GM12864 (cell line): ENCODE data around the gene KIF1A.
"Not testable (repeated sequence)": the region's sequence is repeated elsewhere in the genome, so short reads cannot be mapped to it uniquely, and the experiment has no call there.

Source experiments
- DNase-seq: peaks from one replicate; pipeline ENCODE4 v3.0.0-alpha.2; 2011; ENCODE audit warnings: low read depth
- H3K4me3 ChIP-seq: 2 replicates; pipeline ENCODE4 v1.5.1; 2011; ENCODE audit warnings: mild to moderate bottlenecking, low read depth, low read length, control low read depth
- TF ChIP-seq, protein P1 (sequence below): IDR thresholded peaks from 2 replicates; pipeline ENCODE4 v1.5.1; 2011; ENCODE audit warnings: low read depth, mild to moderate bottlenecking, moderate library complexity, low read length, control low read depth, inconsistent platforms; ENCODE audit errors: missing control alignments

Gene KIF1A

DNA sequence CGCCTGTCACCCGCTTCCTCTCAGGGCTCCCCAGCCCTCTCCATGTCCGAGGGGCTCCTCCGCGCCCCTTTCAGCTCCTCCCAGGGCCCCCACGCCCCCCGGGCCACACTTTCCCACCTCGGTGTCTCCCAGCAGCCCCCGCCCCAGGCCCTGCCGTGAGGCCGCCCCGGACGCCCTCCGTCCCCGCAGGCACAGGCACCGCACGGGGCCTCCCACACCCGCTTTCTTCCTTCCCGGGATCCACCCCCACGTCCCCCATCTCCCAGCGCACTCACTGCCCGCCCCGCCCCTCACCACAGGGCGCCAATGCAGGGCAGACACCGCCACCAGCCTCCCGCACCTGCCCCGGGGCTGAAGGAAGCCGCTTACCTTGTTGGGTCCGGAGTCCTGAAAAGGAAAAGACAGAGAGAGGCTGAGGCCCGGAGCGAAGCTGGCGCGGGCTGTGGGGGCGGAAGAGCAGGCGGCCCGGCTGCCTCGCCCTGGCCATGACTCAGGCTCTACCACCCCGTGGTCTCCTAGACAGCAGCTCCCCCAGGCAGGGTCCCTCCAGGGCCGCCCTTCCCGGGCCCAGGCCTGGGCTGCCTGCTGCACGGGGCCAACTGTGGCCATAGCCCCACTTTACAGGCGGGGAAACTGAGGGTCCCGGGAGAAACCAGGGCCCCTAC lies 37.7 kb downstream of the KIF1A start:
- H3K4me3 ChIP-seq, result no peak overlapping the region
- TF ChIP-seq, protein P1, sequence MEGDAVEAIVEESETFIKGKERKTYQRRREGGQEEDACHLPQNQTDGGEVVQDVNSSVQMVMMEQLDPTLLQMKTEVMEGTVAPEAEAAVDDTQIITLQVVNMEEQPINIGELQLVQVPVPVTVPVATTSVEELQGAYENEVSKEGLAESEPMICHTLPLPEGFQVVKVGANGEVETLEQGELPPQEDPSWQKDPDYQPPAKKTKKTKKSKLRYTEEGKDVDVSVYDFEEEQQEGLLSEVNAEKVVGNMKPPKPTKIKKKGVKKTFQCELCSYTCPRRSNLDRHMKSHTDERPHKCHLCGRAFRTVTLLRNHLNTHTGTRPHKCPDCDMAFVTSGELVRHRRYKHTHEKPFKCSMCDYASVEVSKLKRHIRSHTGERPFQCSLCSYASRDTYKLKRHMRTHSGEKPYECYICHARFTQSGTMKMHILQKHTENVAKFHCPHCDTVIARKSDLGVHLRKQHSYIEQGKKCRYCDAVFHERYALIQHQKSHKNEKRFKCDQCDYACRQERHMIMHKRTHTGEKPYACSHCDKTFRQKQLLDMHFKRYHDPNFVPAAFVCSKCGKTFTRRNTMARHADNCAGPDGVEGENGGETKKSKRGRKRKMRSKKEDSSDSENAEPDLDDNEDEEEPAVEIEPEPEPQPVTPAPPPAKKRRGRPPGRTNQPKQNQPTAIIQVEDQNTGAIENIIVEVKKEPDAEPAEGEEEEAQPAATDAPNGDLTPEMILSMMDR, result no peak
- DNase-seq, result no peak

DNA sequence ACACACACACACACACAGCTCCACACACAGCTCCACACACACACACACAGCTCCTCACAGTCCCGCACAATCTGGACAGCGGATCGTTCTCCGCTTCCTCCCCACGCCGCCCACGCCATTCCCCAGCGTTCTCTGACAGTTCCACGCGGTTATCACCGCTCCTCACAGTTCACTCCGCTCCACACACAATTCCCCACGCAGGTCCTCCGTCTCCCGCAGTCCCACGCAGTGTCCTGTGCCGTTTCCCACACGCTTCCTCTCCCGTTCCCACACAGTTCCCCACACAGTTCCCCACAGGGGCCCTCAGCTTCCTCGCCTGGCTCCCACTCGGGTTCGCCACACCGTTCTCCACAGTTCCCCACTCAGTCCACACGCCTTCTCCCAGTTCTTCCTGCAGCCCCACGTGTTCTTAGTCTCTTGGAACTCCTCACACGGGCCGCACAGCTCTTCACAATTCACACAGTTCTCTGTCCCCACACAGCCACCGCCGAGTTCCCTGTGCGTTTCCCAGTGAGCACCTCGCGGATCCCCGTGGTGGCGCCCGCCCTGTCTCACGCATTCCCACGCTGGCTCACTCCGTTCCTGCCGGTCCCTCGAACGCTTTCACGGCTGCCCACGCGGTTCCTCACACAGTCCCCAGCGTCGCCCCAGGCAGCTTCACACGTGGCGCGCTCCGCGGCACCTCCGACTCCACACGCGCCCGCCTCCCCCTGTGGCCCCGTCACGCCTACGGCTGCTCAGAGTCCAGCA lies 38.4 kb downstream of the KIF1A start:
- DNase-seq, result no peak
- TF ChIP-seq, protein P1, result no peak

DNA sequence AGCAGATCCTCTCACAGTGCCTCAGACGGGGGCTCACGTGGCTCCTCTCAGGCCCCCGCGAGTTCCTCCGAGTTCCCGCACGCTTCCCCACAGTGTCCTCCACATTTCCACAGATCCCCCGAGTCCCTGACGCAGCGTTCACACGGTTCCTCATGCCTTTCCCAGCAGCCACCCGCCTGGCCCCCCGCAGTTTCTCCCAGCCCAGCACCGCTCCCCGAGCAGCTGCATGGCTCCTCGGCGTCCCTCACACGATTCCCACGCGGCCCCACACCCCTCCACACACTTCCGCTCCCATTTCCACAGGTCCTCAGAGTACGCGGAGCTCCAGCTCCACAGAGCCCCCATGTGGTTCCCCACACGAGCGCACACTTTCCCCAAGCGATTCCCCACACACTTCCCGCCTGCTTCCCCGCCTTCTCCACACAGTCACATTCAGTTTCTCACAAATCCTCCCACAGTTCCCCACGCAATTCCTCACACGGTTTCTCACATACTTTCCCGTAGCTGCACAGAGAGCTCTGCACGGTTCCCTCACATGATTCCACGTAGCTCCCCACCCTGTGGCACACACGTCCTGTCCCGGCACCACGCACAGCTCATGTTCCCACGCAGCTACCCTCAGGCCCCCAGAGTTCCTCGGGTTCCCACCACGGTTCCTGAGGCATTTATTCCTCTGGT lies 39.9 kb downstream of the KIF1A start:
- no peak overlapping the region for H3K4me3 ChIP-seq
- TF ChIP-seq, protein P1, result no peak
- no peak for DNase-seq

More for the DNA sequence above, 38.4 kb downstream of the KIF1A start:
- no peak overlapping the region for H3K4me3 ChIP-seq

DNA sequence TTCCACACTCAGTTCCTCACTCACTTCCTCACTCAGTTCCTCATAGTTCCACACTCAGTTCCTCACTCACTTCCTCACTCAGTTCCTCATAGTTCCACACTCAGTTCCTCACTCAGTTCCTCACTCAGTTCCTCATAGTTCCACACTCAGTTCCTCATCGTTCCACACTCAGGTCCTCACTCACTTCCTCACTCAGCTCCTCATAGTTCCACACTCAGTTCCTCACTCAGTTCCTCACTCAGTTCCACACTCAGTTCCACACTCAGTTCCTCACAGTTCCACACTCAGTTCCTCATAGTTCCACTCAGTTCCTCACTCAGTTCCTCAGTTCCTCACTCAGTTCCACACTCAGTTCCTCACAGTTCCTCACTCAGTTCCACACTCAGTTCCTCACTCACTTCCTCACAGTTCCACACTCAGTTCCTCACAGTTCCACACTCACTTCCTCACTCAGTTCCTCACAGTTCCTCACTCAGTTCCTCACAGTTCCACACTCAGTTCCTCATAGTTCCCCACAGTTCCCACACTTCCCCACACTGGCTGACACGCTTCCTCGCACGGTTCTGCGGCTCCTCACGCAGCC lies 40.7 kb downstream of the KIF1A start:
- not testable (repeated sequence) for DNase-seq, H3K4me3 ChIP-seq

DNA sequence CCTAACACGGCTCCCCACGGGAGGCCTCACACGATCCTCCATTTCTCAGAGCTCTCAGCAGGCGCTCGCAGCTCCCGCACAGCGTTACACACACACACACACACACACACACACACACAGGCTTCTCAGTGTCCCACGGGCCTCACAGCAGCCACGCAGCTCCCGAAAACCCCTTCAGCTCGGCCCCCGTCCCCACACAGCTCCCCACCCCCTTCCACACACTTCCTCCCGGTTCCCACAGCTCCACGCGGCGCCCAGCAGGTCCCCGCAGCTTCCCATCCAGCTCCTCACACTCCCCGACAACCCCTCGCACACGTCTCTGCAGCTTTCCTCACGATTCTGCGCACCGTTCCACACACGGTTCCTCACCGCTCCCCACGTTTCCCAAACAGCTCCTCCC lies 41.6 kb downstream of the KIF1A start:
- DNase-seq, result no peak
- H3K4me3 ChIP-seq, result no peak overlapping the region
- TF ChIP-seq, protein P1, result no peak

DNA sequence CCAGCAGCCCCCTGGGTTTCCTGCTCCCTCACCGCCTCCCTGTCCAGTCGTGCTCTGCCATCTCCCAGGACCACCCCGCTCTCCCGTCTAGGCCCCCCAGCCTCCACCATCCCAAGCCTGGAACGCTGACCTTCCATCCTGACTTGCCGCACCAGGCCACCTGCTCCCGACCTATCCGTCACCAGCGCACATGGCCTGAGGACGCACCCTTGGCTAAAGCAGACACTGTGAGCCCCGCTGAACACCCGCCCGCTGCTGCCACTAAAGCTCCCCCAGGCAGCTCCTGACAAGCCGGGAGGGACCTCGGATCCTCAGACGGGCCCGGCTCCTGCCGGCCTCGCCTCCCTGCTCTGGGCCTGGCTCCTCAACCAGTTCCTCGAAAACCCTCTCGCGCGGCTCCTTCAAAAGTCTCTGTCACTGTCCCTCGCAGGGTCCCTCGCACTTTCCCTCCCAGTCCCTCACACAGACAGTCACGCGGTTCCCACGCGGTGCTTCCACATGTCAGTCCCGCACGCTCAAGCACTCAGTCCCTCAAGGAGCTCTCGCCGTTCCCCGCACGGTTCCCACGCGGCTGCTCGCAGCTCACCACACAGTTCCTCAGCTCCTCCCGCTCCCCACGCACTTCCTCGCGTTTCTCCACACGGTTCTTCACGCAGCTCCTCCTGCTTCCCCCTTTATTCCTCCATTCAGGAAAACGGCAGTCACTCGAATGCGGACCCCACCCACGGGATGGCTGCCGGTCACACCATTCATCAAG lies 42.4 kb downstream of the KIF1A start:
- DNase-seq, result no peak
- no peak overlapping the region for H3K4me3 ChIP-seq
- TF ChIP-seq, protein P1, result no peak
